Measurements from ENCODE around the gene PI4KA.

GRCh38 chr22:20840646-20841371 lies 17.8 kb downstream of the PI4KA start:
- TF ChIP-seq POLR2A (IDR thresholded peaks at IDR 0.05) (no peak), CTCF (IDR thresholded peaks at IDR 0.05) (no peak)
